Measurements from ENCODE around the gene TNFAIP2.

Gene TNFAIP2

GRCh38 chr14:103122585-103122946, 695 bp upstream of the TNFAIP2 start:
- no peak for DNase-seq (ENCODE audit: low read depth)
- no peak overlapping the region for H3K4me3 ChIP-seq (ENCODE audit: low read length)
- TF ChIP-seq CTCF (conservative IDR thresholded peaks at IDR 0.05; ENCODE audit: low read depth, low read length), result no peak

DNA sequence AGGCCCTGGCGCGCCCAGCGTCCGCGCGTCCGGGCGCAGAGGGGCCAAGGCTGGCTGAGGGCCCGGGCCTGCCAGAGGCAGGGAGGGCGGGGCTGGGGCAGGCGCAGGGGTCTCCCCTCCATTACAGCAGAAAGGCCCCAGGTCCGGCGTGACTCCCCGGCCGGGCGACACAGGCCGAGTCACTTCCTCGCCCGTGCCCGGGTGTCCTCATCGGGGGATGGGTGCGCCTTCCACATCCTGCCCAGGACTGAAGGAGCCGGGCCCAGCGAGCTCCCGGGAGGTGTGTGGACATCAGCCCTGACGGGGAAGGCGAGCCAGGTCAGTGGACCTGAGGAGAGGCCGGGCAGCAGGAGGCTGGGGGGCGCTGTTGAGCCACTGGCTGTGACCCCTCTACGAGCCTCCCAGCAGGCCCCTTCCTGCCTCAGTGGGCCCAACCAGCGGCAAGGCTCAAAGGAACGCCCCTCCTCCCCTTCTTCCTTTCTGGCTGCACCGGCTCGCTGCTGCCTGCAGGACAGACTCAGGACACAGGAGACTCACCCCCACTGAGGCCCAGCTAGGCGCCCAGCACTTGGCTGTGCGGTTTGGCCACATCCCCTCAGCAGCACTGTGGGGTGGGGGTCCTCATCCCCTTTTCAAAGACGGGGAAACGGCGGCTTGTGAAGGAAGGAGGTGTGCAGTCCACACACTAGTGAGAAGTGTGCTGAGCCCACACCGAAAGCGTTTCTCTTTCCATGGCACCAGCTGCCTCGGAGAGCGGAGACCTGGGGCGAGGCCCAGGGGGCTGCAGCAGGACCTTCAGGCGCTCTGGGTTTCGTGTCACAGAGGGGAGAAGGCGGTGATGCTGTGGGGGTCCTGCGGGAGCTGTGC, 606 bp downstream of the TNFAIP2 start:
- H3K4me3 ChIP-seq (ENCODE audit: low read length), result peak overlapping the region; percentile 17
- TF ChIP-seq CTCF (conservative IDR thresholded peaks at IDR 0.05; ENCODE audit: low read depth, low read length), result peak; percentile 58
- DNase-seq (ENCODE audit: low read depth), result no peak

DNA sequence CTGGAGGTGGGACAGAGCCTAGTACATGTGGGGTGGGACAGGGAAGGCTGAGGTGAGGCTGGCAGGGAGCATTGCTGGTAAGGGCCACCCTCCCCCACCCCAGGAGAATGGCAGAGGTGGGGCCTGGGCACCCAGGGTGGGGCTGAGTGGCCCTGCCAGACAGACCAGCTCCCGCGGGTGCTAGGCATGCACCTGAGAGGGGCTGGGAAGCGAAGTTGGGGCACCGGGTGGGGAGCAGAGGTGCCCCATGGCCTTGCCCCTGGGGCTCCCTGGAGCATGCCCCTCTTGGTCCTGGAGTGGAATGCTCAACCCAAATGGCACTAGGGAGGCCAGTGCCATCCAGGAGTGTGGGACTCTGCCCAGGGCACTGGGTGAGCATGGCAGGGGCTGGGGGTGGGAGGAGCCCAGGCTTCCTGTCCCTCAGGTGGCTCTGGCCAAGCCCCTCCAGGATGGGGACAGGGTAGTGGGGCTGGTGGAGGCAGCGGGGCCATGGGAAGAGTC, 1.3 kb downstream of the TNFAIP2 start:
- no peak overlapping the region for H3K4me3 ChIP-seq (ENCODE audit: low read length)
- TF ChIP-seq CTCF (conservative IDR thresholded peaks at IDR 0.05; ENCODE audit: low read depth, low read length), result no peak
- no peak for DNase-seq (ENCODE audit: low read depth)

- DNase-seq (ENCODE audit: low read depth), result no peak
- TF ChIP-seq CTCF (conservative IDR thresholded peaks at IDR 0.05; ENCODE audit: low read depth, low read length), result no peak
- no peak overlapping the region for H3K4me3 ChIP-seq (ENCODE audit: low read length)
These were observed 2.1 kb downstream of the TNFAIP2 start for GRCh38 chr14:103125098-103126070.

DNA sequence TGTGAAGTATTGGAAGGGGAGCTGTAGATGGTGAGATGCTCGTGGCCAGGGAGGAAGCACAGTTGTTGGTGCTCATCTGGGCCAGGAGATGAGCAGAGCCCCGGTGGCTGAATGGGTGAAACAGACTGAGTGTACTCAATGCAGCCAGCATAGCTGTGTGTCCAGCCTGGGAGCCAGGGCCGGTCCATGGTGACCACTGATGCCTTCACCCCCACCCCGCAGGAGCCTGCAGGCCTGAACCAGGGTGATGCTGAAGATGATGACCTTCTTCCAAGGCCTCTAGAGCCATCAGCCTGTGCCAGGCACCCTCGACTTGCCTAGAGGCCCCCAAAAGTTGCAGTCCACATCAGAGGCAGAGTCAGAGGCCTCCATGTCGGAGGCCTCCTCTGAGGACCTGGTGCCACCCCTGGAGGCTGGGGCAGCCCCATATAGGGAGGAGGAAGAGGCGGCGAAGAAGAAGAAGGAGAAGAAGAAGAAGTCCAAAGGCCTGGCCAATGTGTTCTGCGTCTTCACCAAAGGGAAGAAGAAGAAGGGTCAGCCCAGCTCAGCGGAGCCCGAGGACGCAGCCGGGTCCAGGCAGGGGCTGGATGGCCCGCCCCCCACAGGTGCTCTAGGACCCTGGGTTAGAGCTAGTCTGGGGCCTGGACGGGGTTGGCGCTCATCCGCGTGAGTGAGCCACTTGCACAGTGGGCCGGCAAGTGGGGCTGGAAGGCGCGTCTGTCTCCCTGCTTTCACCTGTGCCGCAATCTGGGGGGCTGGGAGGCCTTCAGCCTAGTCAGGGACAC, 3.0 kb downstream of the TNFAIP2 start:
- peak overlapping the region; percentile 17 for H3K4me3 ChIP-seq (ENCODE audit: low read length)
- no peak for TF ChIP-seq CTCF (conservative IDR thresholded peaks at IDR 0.05; ENCODE audit: low read depth, low read length)
- DNase-seq (ENCODE audit: low read depth), result no peak

DNA sequence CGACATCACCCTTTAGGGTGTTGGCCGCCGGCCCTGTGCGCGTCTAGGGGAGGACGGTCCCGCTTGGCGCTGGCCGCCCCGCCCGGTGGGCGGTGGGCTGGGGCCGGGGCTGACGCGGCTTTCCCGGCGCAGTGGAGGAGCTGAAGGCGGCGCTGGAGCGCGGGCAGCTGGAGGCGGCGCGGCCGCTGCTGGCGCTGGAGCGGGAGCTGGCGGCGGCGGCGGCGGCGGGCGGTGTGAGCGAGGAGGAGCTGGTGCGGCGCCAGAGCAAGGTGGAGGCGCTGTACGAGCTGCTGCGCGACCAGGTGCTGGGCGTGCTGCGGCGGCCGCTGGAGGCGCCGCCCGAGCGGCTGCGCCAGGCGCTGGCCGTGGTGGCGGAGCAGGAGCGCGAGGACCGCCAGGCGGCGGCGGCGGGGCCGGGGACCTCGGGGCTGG, 3.6 kb downstream of the TNFAIP2 start:
- TF ChIP-seq CTCF (conservative IDR thresholded peaks at IDR 0.05; ENCODE audit: low read depth, low read length), result no peak
- no peak for DNase-seq (ENCODE audit: low read depth)
- H3K4me3 ChIP-seq (ENCODE audit: low read length), result peak overlapping the region; percentile 17
